T-helper 1 cell treated with Interleukin-12 subunit alpha and Interleukin-12 subunit beta and Interleukin-4 antibody, amounts not matched to agents 30 μg/mL and 1 μg/mL, for 36 hours (primary cell): ENCODE data around the gene UIMC1.

Experiments
- H3K27ac Mint-ChIP-seq: one replicate; pipeline ENCODE4 v1.8.0; 2021; ENCODE audit warnings: mild to moderate bottlenecking, mixed read lengths
- H3K27me3 Mint-ChIP-seq: one replicate; pipeline ENCODE4 v1.8.0; 2021; ENCODE audit warnings: low read depth, mixed read lengths
- H3K36me3 Mint-ChIP-seq: one replicate; pipeline ENCODE4 v1.8.0; 2021; ENCODE audit warnings: low read depth, mixed read lengths
- H3K4me1 Mint-ChIP-seq: one replicate; pipeline ENCODE4 v1.8.0; 2021; ENCODE audit warnings: low read depth, mixed read lengths
- H3K4me3 Mint-ChIP-seq: one replicate; pipeline ENCODE4 v1.8.0; 2021; ENCODE audit warnings: mild to moderate bottlenecking, moderate library complexity, mixed read lengths
- H3K9me3 Mint-ChIP-seq: one replicate; pipeline ENCODE4 v1.8.0; 2021; ENCODE audit warnings: mixed read lengths

UIMC1 gene

GRCh38 chr5:176884571-176884890, 122.0 kb downstream of the UIMC1 start:
- peaks cover 3% of the 10 kb centered on the region for H3K4me1 Mint-ChIP-seq
- H3K4me3 Mint-ChIP-seq: no peak overlapping the region
- no peaks in the 10 kb centered on the region for H3K36me3 Mint-ChIP-seq
- no peaks in the 10 kb centered on the region for H3K27me3 Mint-ChIP-seq
- H3K27ac Mint-ChIP-seq: no peak overlapping the region
- no peaks in the 10 kb centered on the region for H3K9me3 Mint-ChIP-seq

- Mint-ChIP-seq H3K4me1 (peaks cover 3% of the 10 kb centered on the region), H3K27me3 (no peaks in the 10 kb centered on the region), H3K4me3 (no peak overlapping the region), H3K9me3 (no peaks in the 10 kb centered on the region), H3K27ac (no peak overlapping the region), H3K36me3 (no peaks in the 10 kb centered on the region)
Measured at GRCh38 chr5:176883700-176884570, 122.6 kb downstream of the UIMC1 start.

GRCh38 chr5:176882567-176882903, 124.0 kb downstream of the UIMC1 start:
- H3K4me3 Mint-ChIP-seq: no peak overlapping the region
- peaks cover 3% of the 10 kb centered on the region for H3K4me1 Mint-ChIP-seq
- no peaks in the 10 kb centered on the region for H3K9me3 Mint-ChIP-seq
- H3K36me3 Mint-ChIP-seq: no peaks in the 10 kb centered on the region
- H3K27ac Mint-ChIP-seq: no peak overlapping the region
- H3K27me3 Mint-ChIP-seq: no peaks in the 10 kb centered on the region

DNA sequence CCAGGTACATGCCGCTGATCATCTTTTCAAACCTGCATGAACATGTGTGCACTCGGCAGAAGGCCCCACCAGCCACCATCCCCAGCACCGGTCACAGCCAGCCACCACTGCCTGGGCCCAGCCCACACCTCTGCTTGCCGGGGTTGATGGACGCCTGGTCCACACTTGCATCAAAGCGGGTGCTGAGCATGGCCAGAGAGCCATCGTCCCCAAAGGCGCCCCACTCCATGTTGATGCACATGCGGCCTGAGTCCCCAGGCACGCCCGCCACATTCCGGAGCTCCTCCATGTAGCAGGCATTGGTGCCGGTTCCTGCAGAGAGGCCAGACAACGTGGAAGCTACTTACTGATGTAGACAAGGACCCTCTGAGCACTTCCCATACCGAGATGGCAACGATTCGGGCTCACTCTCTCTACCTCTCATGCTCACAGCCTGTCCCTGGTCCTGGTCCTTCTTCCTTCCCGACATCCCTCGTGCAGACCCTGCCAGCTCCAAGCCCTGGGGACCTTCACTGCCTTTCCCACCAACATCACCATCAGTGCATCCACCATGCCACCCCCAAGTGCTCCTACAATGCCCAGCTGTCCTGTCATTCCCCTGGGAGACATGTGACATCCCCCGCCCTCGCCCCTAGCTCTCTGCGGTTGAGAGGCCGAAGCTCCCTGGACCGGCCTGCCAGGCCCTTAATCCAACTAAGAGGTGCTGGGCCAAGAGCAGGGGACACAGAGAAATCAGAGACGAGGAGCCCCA, 124.6 kb downstream of the UIMC1 start:
- Mint-ChIP-seq H3K27me3 (no peaks in the 10 kb centered on the region), H3K4me1 (peaks cover 3% of the 10 kb centered on the region), H3K9me3 (no peaks in the 10 kb centered on the region), H3K27ac (no peak overlapping the region), H3K4me3 (no peak overlapping the region), H3K36me3 (no peaks in the 10 kb centered on the region)

DNA sequence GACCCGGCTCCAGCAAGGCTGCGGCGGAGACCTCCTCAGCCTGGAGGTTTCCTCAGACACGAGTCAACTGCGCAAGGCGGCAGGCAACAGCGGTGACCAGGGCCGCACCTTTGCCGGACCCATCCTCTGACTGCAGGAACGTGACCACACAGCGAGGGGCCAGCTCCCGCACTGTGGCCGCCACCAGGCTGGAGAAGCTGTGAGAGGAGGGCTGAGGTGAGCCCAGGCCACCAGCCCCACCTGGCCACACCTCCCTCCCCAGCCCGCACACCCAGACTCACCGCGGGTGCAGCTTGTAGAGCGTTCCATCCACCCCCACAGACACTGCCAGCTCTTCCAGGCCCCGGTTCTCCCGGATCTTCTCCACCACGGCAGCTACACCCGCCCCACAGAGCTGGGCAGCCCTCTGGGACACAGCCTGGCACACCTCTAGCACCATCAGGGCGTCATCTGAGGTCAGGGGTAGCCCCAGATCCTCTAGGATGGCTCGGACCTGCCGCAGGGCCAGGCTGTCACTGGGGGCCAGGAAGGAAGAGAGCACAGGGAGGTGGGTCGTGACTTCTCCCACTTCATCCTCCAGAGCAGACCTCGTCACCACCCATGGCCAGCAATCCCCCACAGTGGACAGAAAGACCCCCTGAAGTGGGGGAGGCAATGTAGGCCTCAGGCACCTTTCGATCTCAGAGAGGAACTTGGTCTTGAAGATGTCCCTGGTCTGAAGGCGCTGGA, 125.4 kb downstream of the UIMC1 start:
- Mint-ChIP-seq H3K36me3 (no peaks in the 10 kb centered on the region), H3K4me3 (no peak overlapping the region), H3K9me3 (no peaks in the 10 kb centered on the region), H3K27ac (no peak overlapping the region), H3K27me3 (no peaks in the 10 kb centered on the region), H3K4me1 (peaks cover 3% of the 10 kb centered on the region)

DNA sequence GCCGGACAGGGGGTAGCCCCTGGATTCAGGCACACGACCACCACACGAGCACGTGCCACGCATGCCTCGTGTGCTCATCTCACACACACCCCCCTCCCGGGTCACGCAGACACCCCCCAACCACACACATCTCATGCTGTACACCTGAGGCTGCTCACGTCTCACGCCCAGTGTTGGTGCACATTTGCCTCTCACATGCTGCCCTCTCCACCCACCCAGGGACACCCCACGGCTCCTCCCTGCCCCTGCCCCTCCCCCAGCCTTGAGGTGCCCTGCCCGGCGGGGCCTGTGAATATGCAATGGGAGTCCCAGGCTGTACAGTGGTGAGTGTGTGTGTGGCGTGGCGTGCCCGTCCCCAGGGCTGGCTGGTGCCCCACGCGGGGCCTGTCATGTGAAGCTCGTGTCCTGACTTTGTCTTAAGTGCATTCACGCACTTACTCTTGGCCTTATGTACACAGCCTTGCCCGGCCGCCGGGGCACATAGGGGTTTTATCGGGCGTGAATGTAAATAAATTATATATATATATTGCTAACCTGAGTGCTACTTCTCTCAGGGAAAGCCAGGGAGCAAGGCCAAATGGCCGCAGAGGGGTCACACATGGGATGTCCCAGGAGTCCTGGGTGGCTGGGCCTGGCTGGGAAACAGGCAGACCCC, 126.1 kb downstream of the UIMC1 start:
- Mint-ChIP-seq H3K9me3 (no peaks in the 10 kb centered on the region), H3K4me1 (peaks cover 5% of the 10 kb centered on the region), H3K27me3 (peaks cover 6% of the 10 kb centered on the region)

GRCh38 chr5:176879663-176880361, 126.8 kb downstream of the UIMC1 start:
- Mint-ChIP-seq H3K4me1 (peaks cover 3% of the 10 kb centered on the region), H3K9me3 (no peaks in the 10 kb centered on the region), H3K36me3 (peaks cover 2% of the 10 kb centered on the region), H3K27me3 (peaks cover 12% of the 10 kb centered on the region), H3K27ac (no peak overlapping the region), H3K4me3 (no peak overlapping the region)

More for the DNA sequence above, 126.1 kb downstream of the UIMC1 start:
- Mint-ChIP-seq H3K36me3 (peaks cover 2% of the 10 kb centered on the region), H3K27ac (no peak overlapping the region), H3K4me3 (no peak overlapping the region)

DNA sequence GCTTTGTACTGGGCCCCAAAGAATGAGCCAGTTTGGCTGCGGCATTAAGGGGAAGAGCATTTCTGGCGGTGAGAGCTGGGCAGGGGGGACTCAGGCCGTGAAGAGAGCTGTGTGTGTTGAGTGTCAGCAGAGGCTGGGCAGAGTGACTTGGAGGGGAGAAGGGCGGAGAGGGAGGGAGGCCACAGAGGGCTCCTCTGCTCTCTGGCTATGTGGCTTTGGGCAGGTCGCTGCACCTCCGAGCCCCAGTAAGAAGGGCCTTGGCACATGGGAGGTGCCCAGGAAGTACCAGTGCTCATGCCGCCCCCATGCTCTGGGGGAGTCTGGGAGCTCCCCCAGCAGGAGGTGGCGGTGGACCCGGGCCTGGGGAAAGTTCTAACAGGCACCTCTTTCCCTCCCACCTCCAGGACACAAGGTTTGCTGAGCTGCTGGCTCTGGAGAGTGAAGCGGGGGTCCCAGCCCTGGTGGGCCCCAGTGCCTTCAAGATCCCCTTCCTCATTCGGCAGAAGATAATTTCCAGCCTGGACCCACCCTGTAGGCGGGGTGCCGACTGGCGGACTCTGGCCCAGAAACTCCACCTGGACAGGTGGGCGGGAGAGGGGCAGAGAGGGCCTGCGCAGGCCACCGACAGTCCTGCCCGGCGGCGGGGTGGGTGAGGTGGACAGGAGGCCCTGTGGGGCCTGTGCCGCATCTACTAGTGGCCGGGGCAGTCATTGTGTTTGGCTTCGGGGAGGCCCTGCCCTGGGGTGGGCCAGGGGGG, 127.5 kb downstream of the UIMC1 start:
- H3K4me1 Mint-ChIP-seq: peaks cover 2% of the 10 kb centered on the region
- H3K9me3 Mint-ChIP-seq: no peaks in the 10 kb centered on the region
- no peak overlapping the region for H3K27ac Mint-ChIP-seq
- H3K27me3 Mint-ChIP-seq: peaks cover 13% of the 10 kb centered on the region
- H3K36me3 Mint-ChIP-seq: peaks cover 2% of the 10 kb centered on the region
- no peak overlapping the region for H3K4me3 Mint-ChIP-seq

- Mint-ChIP-seq H3K9me3 (no peaks in the 10 kb centered on the region), H3K36me3 (peaks cover 2% of the 10 kb centered on the region), H3K4me3 (no peak overlapping the region), H3K27me3 (peaks cover 13% of the 10 kb centered on the region), H3K4me1 (peaks cover 2% of the 10 kb centered on the region), H3K27ac (no peak overlapping the region)
Measured at GRCh38 chr5:176878463-176878862, 128.1 kb downstream of the UIMC1 start.

GRCh38 chr5:176877793-176878331, 128.7 kb downstream of the UIMC1 start:
- H3K27ac Mint-ChIP-seq: no peak overlapping the region
- H3K4me3 Mint-ChIP-seq: no peak overlapping the region
- peaks cover 5% of the 10 kb centered on the region for H3K9me3 Mint-ChIP-seq
- peaks cover 2% of the 10 kb centered on the region for H3K4me1 Mint-ChIP-seq
- H3K27me3 Mint-ChIP-seq: peaks cover 13% of the 10 kb centered on the region
- H3K36me3 Mint-ChIP-seq: peaks cover 4% of the 10 kb centered on the region

- Mint-ChIP-seq H3K9me3 (peaks cover 5% of the 10 kb centered on the region), H3K36me3 (peaks cover 4% of the 10 kb centered on the region), H3K27ac (no peak overlapping the region), H3K4me3 (no peak overlapping the region), H3K4me1 (peaks cover 2% of the 10 kb centered on the region), H3K27me3 (peaks cover 13% of the 10 kb centered on the region)
Measured at GRCh38 chr5:176876506-176877431, 129.8 kb downstream of the UIMC1 start.

DNA sequence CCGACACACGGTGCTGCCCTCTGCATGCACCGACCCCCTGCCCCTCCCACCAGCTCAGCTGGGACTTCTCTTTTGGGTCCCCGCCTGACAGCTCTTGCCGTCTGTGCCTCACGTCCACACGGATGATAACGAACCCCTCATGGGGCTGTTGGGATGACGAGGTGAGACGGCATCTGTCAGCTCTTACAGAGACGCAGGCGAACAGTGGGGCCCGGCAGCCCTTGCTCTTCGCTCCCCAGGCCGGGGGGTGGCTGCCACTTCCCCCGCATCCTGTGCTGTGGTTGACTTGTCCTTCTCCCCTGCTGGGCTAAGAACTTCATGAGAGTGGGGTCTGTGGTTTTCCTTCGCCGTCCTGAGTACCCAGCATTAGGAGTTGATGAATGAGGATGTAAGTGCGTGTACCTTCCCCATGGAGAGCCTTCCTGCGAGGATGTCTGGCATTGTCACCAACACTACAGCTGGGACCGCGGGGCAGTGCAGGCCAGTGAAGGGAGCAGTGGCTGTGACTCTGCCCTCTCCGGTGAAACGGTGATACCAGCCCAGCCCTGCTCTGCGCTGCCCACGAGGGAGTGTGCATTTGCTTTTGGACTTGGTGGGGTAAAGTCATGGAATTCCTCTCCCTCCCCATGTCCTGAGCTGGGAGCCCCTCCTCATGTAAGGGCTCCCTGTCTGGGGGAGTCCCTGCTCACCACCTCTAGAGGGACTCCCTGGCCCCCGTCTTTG, 130.6 kb downstream of the UIMC1 start:
- Mint-ChIP-seq H3K36me3 (peaks cover 4% of the 10 kb centered on the region), H3K4me3 (no peak overlapping the region), H3K27me3 (peaks cover 13% of the 10 kb centered on the region), H3K9me3 (peaks cover 5% of the 10 kb centered on the region), H3K27ac (no peak overlapping the region), H3K4me1 (peaks cover 2% of the 10 kb centered on the region)
